ENCODE data around the gene RASA3.

GRCh38 chr13:114000151-114001040 is 132.0 kb downstream of the RASA3 start:
- TF ChIP-seq CTCF (IDR thresholded peaks at IDR 0.05) = no peak
- no peak for TF ChIP-seq EZH2 (IDR thresholded peaks at IDR 0.05)

All from neural progenitor cell (in vitro differentiated cells).